ENCODE results near the gene TMC8. TPM values are rescaled to one million over a fixed set of nuclear protein-coding genes. Genes with fewer than 3 reads are reported as not detected.
"Not testable (repeated sequence)": the region's sequence is repeated elsewhere in the genome, so short reads cannot be mapped to it uniquely, and the experiment has no call there.

TMC8 gene
- polyA plus RNA-seq, 4 donors, result 1.3 to 7.8 (median 4.9) TPM

GRCh38 chr17:78112518-78113471, 17.8 kb upstream of the TMC8 start:
- Histone ChIP-seq H3K27ac (ENCODE audit: low read depth in 1 of 3, low read length in 2 of 3) (no peak overlapping the region), H3K4me3 (ENCODE audit: low read depth in 1 of 3, low read length in 3 of 3) (no peak overlapping the region), H3K36me3 (ENCODE audit: control insufficient read depth in 3 of 3, insufficient read depth in 2 of 3, low read depth in 1 of 3, low read length in 3 of 3) (peaks cover 0 to 88% (median 6%) of the 10 kb centered on the region in 3 donors), H3K9me3 (ENCODE audit: control insufficient read depth in 2 of 2, insufficient read depth in 1 of 2, low read depth in 1 of 2, low read length in 1 of 2) (no peaks in the 10 kb centered on the region), H3K4me1 (ENCODE audit: control insufficient read depth in 3 of 3, insufficient read depth in 2 of 3, low read depth in 1 of 3, low read length in 2 of 3) (peaks cover 0 to 8% (median 0%) of the 10 kb centered on the region in 3 donors), H3K27me3 (ENCODE audit: control insufficient read depth in 3 of 3, insufficient read depth in 3 of 3, low read length in 3 of 3) (no peaks in the 10 kb centered on the region)
- DNase-seq (peak; percentile 68 to 78), FAIRE-seq (no peak)
- WGBS, 3 donors, result 56 to 58% (median 57%) methylated on average over 33 of the region's 33 CpGs

- DNase-seq (no peak), FAIRE-seq (no peak)
- Histone ChIP-seq H3K4me1 (ENCODE audit: control insufficient read depth in 3 of 3, insufficient read depth in 2 of 3, low read depth in 1 of 3, low read length in 2 of 3) (peaks cover 0 to 8% (median 0%) of the 10 kb centered on the region in 3 donors), H3K36me3 (ENCODE audit: control insufficient read depth in 3 of 3, insufficient read depth in 2 of 3, low read depth in 1 of 3, low read length in 3 of 3) (peaks cover 2 to 86% (median 6%) of the 10 kb centered on the region in 3 donors), H3K4me3 (ENCODE audit: low read depth in 1 of 3, low read length in 3 of 3) (no peak overlapping the region), H3K27ac (ENCODE audit: low read depth in 1 of 3, low read length in 2 of 3) (no peak overlapping the region), H3K9me3 (ENCODE audit: control insufficient read depth in 2 of 2, insufficient read depth in 1 of 2, low read depth in 1 of 2, low read length in 1 of 2) (no peaks in the 10 kb centered on the region), H3K27me3 (ENCODE audit: control insufficient read depth in 3 of 3, insufficient read depth in 3 of 3, low read length in 3 of 3) (no peaks in the 10 kb centered on the region)
- WGBS, 3 donors, result 83 to 87% (median 83%) methylated on average over 25 of the region's 25 CpGs
Measured at GRCh38 chr17:78113804-78114785, 16.5 kb upstream of the TMC8 start.

- H3K27ac ChIP-seq (ENCODE audit: low read depth in 1 of 3, low read length in 2 of 3), result no peak overlapping the region
- 89 to 92% (median 89%) methylated on average over 25 to 28 of the region's 28 CpGs for WGBS, 3 donors
- H3K4me1 ChIP-seq (ENCODE audit: control insufficient read depth in 3 of 3, insufficient read depth in 2 of 3, low read depth in 1 of 3, low read length in 2 of 3), result peaks cover 0 to 8% (median 0%) of the 10 kb centered on the region in 3 donors
- no peaks in the 10 kb centered on the region for H3K9me3 ChIP-seq (ENCODE audit: control insufficient read depth in 2 of 2, insufficient read depth in 1 of 2, low read depth in 1 of 2, low read length in 1 of 2)
- FAIRE-seq (no peak), DNase-seq (no peak)
- H3K36me3 ChIP-seq (ENCODE audit: control insufficient read depth in 3 of 3, insufficient read depth in 2 of 3, low read depth in 1 of 3, low read length in 3 of 3), result peaks cover 2 to 84% (median 6%) of the 10 kb centered on the region in 3 donors
- H3K27me3 ChIP-seq (ENCODE audit: control insufficient read depth in 3 of 3, insufficient read depth in 3 of 3, low read length in 3 of 3), result no peaks in the 10 kb centered on the region
- H3K4me3 ChIP-seq (ENCODE audit: low read depth in 1 of 3, low read length in 3 of 3), result no peak overlapping the region
Measured at GRCh38 chr17:78114831-78115723, 15.5 kb upstream of the TMC8 start.

GRCh38 chr17:78115803-78116202, 14.8 kb upstream of the TMC8 start:
- H3K27ac ChIP-seq (ENCODE audit: low read depth in 1 of 3, low read length in 2 of 3); H3K27me3 ChIP-seq (ENCODE audit: control insufficient read depth in 3 of 3, insufficient read depth in 3 of 3, low read length in 3 of 3); FAIRE-seq; DNase-seq; H3K4me1 ChIP-seq (ENCODE audit: control insufficient read depth in 3 of 3, insufficient read depth in 2 of 3, low read depth in 1 of 3, low read length in 2 of 3); H3K9me3 ChIP-seq (ENCODE audit: control insufficient read depth in 2 of 2, insufficient read depth in 1 of 2, low read depth in 1 of 2, low read length in 1 of 2); H3K4me3 ChIP-seq (ENCODE audit: low read depth in 1 of 3, low read length in 3 of 3): not testable (repeated sequence)
- peaks cover 4 to 84% (median 5%) of the 10 kb centered on the region in 3 donors for H3K36me3 ChIP-seq (ENCODE audit: control insufficient read depth in 3 of 3, insufficient read depth in 2 of 3, low read depth in 1 of 3, low read length in 3 of 3)
- WGBS, 3 donors, result 89 to 94% (median 90%) methylated on average over 7 to 14 of the region's 18 CpGs

- FAIRE-seq (no peak), DNase-seq (no peak)
- Histone ChIP-seq H3K27me3 (ENCODE audit: control insufficient read depth in 3 of 3, insufficient read depth in 3 of 3, low read length in 3 of 3) (no peaks in the 10 kb centered on the region), H3K9me3 (ENCODE audit: control insufficient read depth in 2 of 2, insufficient read depth in 1 of 2, low read depth in 1 of 2, low read length in 1 of 2) (no peaks in the 10 kb centered on the region), H3K27ac (ENCODE audit: low read depth in 1 of 3, low read length in 2 of 3) (no peak overlapping the region), H3K4me1 (ENCODE audit: control insufficient read depth in 3 of 3, insufficient read depth in 2 of 3, low read depth in 1 of 3, low read length in 2 of 3) (peaks cover 0 to 8% (median 0%) of the 10 kb centered on the region in 3 donors), H3K4me3 (ENCODE audit: low read depth in 1 of 3, low read length in 3 of 3) (no peak overlapping the region), H3K36me3 (ENCODE audit: control insufficient read depth in 3 of 3, insufficient read depth in 2 of 3, low read depth in 1 of 3, low read length in 3 of 3) (peaks cover 4 to 82% (median 5%) of the 10 kb centered on the region in 3 donors)
- WGBS, 3 donors, result 96 to 97% (median 97%) methylated on average over 9 of the region's 9 CpGs
Measured at GRCh38 chr17:78116411-78116810, 14.2 kb upstream of the TMC8 start.

GRCh38 chr17:78117027-78117981, 13.3 kb upstream of the TMC8 start:
- FAIRE-seq, result no peak
- peak; percentile 42 to 64 for DNase-seq
- Histone ChIP-seq H3K27ac (ENCODE audit: low read depth in 1 of 3, low read length in 2 of 3) (no peak overlapping the region), H3K9me3 (ENCODE audit: control insufficient read depth in 2 of 2, insufficient read depth in 1 of 2, low read depth in 1 of 2, low read length in 1 of 2) (no peaks in the 10 kb centered on the region), H3K4me3 (ENCODE audit: low read depth in 1 of 3, low read length in 3 of 3) (no peak overlapping the region), H3K27me3 (ENCODE audit: control insufficient read depth in 3 of 3, insufficient read depth in 3 of 3, low read length in 3 of 3) (no peaks in the 10 kb centered on the region), H3K36me3 (ENCODE audit: control insufficient read depth in 3 of 3, insufficient read depth in 2 of 3, low read depth in 1 of 3, low read length in 3 of 3) (peaks cover 2 to 82% (median 5%) of the 10 kb centered on the region in 3 donors), H3K4me1 (ENCODE audit: control insufficient read depth in 3 of 3, insufficient read depth in 2 of 3, low read depth in 1 of 3, low read length in 2 of 3) (peaks cover 0 to 8% (median 0%) of the 10 kb centered on the region in 3 donors)
- 36 to 60% (median 40%) methylated on average over 34 to 41 of the region's 41 CpGs for WGBS, 3 donors

- no peak for FAIRE-seq
- Histone ChIP-seq H3K27ac (ENCODE audit: low read depth in 1 of 3, low read length in 2 of 3) (no peak overlapping the region), H3K4me3 (ENCODE audit: low read depth in 1 of 3, low read length in 3 of 3) (no peak overlapping the region), H3K27me3 (ENCODE audit: control insufficient read depth in 3 of 3, insufficient read depth in 3 of 3, low read length in 3 of 3) (no peaks in the 10 kb centered on the region), H3K4me1 (ENCODE audit: control insufficient read depth in 3 of 3, insufficient read depth in 2 of 3, low read depth in 1 of 3, low read length in 2 of 3) (peaks cover 0 to 8% (median 0%) of the 10 kb centered on the region in 3 donors), H3K9me3 (ENCODE audit: control insufficient read depth in 2 of 2, insufficient read depth in 1 of 2, low read depth in 1 of 2, low read length in 1 of 2) (no peaks in the 10 kb centered on the region), H3K36me3 (ENCODE audit: control insufficient read depth in 3 of 3, insufficient read depth in 2 of 3, low read depth in 1 of 3, low read length in 3 of 3) (peaks cover 5 to 86% (median 8%) of the 10 kb centered on the region in 3 donors)
- no peak for DNase-seq
- WGBS, 3 donors, result 78 to 88% (median 82%) methylated on average over 14 of the region's 14 CpGs
Measured at GRCh38 chr17:78118801-78119241, 11.8 kb upstream of the TMC8 start.
